Measurements from ENCODE around the gene CNTN1. TPM values are rescaled to one million over a fixed set of nuclear protein-coding genes. Genes with fewer than 3 reads are reported as not detected.

Gene CNTN1
- total and polyA plus RNA-seq, 2 donors (not counting 1 experiment from before 2014, with no cell fraction given): not detected

DNA sequence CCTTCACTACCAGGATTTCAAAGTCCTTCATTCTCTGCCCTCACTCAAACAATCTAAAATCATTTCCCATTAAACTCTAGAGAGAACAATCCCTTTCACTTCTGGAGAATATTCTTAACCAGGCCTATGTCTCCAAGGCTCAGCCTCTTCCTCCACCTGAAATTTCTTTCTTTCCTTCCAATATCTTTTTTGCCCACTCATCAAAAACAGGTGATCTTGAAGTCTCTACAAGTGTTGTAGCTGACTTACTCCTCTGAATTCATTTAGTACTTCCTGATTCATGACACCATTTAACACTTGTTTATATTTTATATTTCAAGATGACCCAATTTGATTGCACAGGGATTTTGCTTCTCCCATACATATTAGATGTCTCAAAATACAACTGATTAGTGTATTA is 429.1 kb downstream of the CNTN1 start:
- H3K4me2 ChIP-seq (replicated peaks; ENCODE audit: low read depth, low read length, poor library complexity, severe bottlenecking): no peak overlapping the region
- no peaks in the 10 kb centered on the region for H3K4me1 Mint-ChIP-seq
- no peaks in the 10 kb centered on the region for H3K27me3 ChIP-seq (replicated peaks in 1 of 4; ENCODE audit: control extremely low read depth in 1 of 4, control insufficient read depth in 3 of 4, insufficient read depth in 4 of 4, low read length in 3 of 4)
- ChIA-PET POLR2A (no interaction called here), CTCF (no interaction called here)
- no peaks in the 10 kb centered on the region for H4K20me1 ChIP-seq (ENCODE audit: control insufficient read depth, insufficient read depth, low read length, poor library complexity, severe bottlenecking)
- intact Hi-C loops (cut with micrococcal nuclease): no loop called here
- no peak overlapping the region for H3K27ac ChIP-seq (ENCODE audit: low read length in 2 of 2)
- no peak overlapping the region for H3K4me3 ChIP-seq (ENCODE audit: control extremely low read depth in 1 of 5, extremely low read depth in 1 of 5, insufficient read depth in 1 of 5, low read depth in 2 of 5, low read length in 4 of 5)
- H3K27me3 Mint-ChIP-seq: no peaks in the 10 kb centered on the region
- H3K4me3 Mint-ChIP-seq: no peak overlapping the region
- H3K4me1 ChIP-seq (ENCODE audit: control insufficient read depth in 2 of 2, insufficient read depth in 2 of 2, low read length in 2 of 2): no peaks in the 10 kb centered on the region
- H3K79me2 ChIP-seq (ENCODE audit: control insufficient read depth, insufficient read depth, low read length): no peaks in the 10 kb centered on the region
- no peaks in the 10 kb centered on the region for H3K9me3 ChIP-seq (ENCODE audit: control extremely low read depth in 1 of 3, control insufficient read depth in 2 of 3, insufficient read depth in 1 of 3, low read length in 2 of 3)
- no peak overlapping the region for H3K27ac Mint-ChIP-seq
- no peak overlapping the region for H3K9ac ChIP-seq (ENCODE audit: low read length)
- H3K36me3 ChIP-seq (replicated peaks in 1 of 2; ENCODE audit: control extremely low read depth in 1 of 2, control insufficient read depth in 1 of 2, extremely low read depth in 1 of 2, insufficient read depth in 2 of 2, low read length in 1 of 2): no peaks in the 10 kb centered on the region
- no peaks in the 10 kb centered on the region for H3K9me3 Mint-ChIP-seq (ENCODE audit: insufficient read depth)
- TF ChIP-seq, protein P1, sequence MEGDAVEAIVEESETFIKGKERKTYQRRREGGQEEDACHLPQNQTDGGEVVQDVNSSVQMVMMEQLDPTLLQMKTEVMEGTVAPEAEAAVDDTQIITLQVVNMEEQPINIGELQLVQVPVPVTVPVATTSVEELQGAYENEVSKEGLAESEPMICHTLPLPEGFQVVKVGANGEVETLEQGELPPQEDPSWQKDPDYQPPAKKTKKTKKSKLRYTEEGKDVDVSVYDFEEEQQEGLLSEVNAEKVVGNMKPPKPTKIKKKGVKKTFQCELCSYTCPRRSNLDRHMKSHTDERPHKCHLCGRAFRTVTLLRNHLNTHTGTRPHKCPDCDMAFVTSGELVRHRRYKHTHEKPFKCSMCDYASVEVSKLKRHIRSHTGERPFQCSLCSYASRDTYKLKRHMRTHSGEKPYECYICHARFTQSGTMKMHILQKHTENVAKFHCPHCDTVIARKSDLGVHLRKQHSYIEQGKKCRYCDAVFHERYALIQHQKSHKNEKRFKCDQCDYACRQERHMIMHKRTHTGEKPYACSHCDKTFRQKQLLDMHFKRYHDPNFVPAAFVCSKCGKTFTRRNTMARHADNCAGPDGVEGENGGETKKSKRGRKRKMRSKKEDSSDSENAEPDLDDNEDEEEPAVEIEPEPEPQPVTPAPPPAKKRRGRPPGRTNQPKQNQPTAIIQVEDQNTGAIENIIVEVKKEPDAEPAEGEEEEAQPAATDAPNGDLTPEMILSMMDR (IDR thresholded peaks at IDR 0.05): no peak
- TF ChIP-seq EZH2 (IDR thresholded peaks at IDR 0.05; ENCODE audit: borderline replicate concordance, insufficient read depth, low read depth, low read length, poor library complexity, severe bottlenecking): no peak
- ATAC-seq (ENCODE audit: low read depth): no peak
- no peak overlapping the region for H2AFZ ChIP-seq (ENCODE audit: insufficient read depth, low read depth, low read length, poor library complexity, severe bottlenecking)
- no peak for DNase-seq
